GM12873 (cell line): ENCODE measurements around the gene PRKG1.

Experiments
- CTCF ChIP-seq: IDR thresholded peaks from 2 replicates; pipeline ENCODE4 v1.5.1; 2012; ENCODE audit warnings: low read depth, mild to moderate bottlenecking, moderate library complexity, low read length, control low read depth; ENCODE audit not compliant: insufficient read depth; ENCODE audit errors: missing control alignments

PRKG1 gene

GRCh38 chr10:51651063-51651462 lies 576.8 kb downstream of the PRKG1 start:
- no peak for TF ChIP-seq CTCF

GRCh38 chr10:51653025-51653424 lies 578.7 kb downstream of the PRKG1 start:
- TF ChIP-seq CTCF: no peak

GRCh38 chr10:51654918-51655317 lies 580.6 kb downstream of the PRKG1 start:
- no peak for TF ChIP-seq CTCF

- TF ChIP-seq CTCF: no peak
Measured at GRCh38 chr10:51656503-51656902, 582.2 kb downstream of the PRKG1 start.

- TF ChIP-seq CTCF: no peak
Measured at GRCh38 chr10:51658000-51658399, 583.7 kb downstream of the PRKG1 start.

GRCh38 chr10:51659344-51659743 lies 585.1 kb downstream of the PRKG1 start:
- no peak for TF ChIP-seq CTCF

- no peak for TF ChIP-seq CTCF
Measured at GRCh38 chr10:51663086-51663485, 588.8 kb downstream of the PRKG1 start.

- no peak for TF ChIP-seq CTCF
Measured at GRCh38 chr10:51666456-51666855, 592.2 kb downstream of the PRKG1 start.
